Measurements from ENCODE around the gene KCNV2.
"Not testable (repeated sequence)": the region's sequence is repeated elsewhere in the genome, so short reads cannot be mapped to it uniquely, and the experiment has no call there.

Gene KCNV2

DNA sequence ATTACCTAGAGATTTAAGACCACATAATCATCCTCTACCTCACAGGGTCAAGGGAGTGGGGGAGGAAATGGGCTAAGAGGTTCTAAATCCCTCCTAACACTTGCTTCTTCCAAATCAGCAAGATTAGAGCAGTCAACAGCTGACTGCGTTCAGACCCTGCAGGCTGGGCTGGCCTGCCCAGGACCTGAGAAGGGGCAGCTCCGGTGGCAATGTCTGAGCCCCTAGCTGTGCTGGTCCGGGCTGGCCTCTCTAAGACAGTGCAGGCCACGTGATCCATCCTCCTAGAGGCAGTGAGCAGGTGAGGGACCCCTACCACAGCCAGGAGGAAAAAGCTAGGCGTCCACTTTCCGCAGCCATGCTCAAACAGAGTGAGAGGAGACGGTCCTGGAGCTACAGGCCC, at the start of gene KCNV2:
Gene KCNV2 (plus strand): TSS at position 126 of the 400 bp plus-strand sequence. CDS start 230 bp downstream, at position 356.
- no peak for DNase-seq

GRCh38 chr9:2673161-2673560, 44.1 kb upstream of the KCNV2 start:
- no peak for DNase-seq

- DNase-seq: no peak
Measured at GRCh38 chr9:2674141-2674824, 43.0 kb upstream of the KCNV2 start.

- DNase-seq: no peak
Measured at GRCh38 chr9:2675834-2676233, 41.5 kb upstream of the KCNV2 start.

GRCh38 chr9:2676466-2676865, 40.8 kb upstream of the KCNV2 start:
- DNase-seq: peak; percentile 28

GRCh38 chr9:2677915-2678889, 39.1 kb upstream of the KCNV2 start:
- DNase-seq: peak; percentile 73

GRCh38 chr9:2679011-2679410, 38.3 kb upstream of the KCNV2 start:
- DNase-seq: no peak

DNA sequence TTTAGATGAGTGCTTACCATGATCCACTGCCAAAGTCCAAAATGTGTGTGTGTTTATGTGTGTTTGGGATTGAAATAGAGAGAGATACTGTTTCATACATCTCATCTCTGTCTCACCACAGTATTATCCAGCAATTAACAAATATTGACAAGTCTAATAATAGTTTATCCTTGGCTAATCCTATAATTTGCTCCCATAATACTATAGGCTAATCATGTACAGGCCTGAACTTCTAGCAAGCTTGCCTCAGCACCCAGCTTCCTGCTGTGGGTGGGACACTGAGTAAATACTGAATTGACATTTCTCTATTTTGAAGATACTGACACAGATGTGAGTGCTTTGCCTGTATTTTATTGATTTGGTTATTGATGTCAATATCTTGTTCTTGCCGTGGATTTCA, 35.3 kb upstream of the KCNV2 start:
- DNase-seq: no peak

DNA sequence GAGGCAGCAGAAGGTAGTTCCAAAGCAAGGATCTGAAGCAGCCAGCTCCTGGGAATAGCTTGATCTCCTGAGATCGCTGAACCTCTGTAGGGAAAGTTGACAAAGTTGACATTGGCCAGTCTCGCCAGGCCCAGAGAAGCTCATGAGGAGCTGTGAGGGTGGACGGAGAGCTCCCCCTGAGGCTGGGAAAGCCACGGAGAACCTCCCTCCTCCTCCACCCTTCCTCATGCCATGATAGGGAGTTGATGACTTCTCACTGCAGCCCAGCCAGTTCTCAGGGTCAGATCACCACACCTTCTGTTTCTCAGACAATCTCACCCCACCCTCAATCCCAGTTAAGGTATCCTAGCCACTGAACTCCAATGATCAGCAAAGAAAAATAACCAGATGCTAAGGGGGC, 30.4 kb upstream of the KCNV2 start:
- DNase-seq: no peak

- no peak for DNase-seq
Measured at GRCh38 chr9:2688636-2689035, 28.7 kb upstream of the KCNV2 start.

DNA sequence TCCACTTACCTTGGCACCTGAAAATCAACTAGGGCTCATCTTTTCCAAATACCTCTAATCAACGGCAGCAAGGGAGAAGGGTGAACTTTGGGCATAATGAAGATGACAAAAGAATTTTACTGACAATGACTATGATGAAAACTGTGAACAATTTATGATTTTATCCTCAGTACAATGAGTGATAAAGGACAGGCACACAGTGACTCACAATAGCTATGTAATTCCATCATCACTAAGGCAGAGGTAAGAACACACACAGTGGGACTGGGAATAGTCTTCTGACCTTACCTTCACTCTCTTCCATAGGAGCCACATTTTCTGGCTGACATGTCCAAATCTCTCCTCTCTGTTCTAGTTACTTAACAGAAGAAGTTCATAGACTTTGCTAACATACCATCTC, 26.1 kb upstream of the KCNV2 start:
- no peak for DNase-seq

DNA sequence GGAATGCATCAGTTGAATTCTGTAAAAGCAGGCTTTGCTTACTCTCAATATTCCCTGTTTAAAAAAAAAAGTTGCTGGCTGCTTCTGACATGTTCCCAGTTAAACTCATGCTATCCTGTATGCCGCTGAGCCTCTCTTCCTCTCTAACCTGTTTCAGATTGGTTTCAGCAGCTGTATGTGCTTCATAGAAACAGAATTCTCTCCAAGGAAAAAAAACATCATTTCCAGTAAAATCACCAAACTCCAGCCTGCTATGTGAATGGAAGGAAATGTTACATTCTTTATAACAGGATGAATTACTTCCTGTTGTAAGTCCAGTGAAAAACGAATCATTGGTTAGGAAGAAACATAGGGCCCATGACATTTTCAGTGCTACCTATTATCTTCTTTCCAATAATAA, 25.7 kb upstream of the KCNV2 start:
- no peak for DNase-seq

GRCh38 chr9:2693056-2693455, 24.3 kb upstream of the KCNV2 start:
- DNase-seq: no peak

DNA sequence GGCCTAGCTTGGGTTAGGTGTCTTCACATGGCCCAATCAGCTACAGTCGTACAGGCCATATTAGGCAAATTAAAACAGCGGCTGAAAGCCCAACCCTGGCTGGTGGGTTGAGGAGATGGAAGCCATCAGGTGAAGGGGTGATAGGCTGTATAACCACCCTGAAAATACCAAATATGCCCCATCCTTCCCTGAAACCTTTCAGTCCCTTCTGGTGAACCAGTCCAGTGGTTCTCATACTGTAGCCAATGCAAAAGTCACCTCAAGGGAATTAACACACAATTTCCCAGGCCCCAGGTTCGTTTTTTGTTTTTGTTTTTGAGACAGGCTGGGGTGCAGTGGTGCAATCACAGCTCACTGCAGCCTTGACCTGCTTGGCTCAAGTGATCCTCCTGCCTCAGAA, 19.8 kb upstream of the KCNV2 start:
- no peak for DNase-seq

DNA sequence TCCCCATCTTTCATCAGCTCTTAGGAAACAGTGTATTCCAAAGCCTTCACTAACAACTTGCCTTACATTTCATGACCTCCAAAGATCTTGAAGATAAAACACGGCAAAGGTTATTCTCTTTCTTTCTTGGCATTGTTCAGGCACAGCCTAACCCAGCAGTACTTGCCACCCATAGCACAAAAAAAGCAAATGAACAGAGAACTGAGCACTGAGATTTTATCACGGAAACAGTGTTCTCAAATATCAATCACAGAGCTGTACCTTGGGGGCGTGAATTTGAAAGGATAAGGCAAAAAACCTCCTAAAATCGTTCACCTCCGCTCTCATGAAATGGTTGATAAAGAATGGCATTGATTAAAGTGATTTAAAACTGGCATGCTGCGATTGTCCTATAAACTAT, 16.9 kb upstream of the KCNV2 start:
- DNase-seq: no peak

GRCh38 chr9:2700909-2701550, 16.3 kb upstream of the KCNV2 start:
- DNase-seq: no peak

- no peak for DNase-seq
Measured at GRCh38 chr9:2704504-2704903, 12.8 kb upstream of the KCNV2 start.

GRCh38 chr9:2707256-2707655, 10.1 kb upstream of the KCNV2 start:
- not testable (repeated sequence) for DNase-seq

DNA sequence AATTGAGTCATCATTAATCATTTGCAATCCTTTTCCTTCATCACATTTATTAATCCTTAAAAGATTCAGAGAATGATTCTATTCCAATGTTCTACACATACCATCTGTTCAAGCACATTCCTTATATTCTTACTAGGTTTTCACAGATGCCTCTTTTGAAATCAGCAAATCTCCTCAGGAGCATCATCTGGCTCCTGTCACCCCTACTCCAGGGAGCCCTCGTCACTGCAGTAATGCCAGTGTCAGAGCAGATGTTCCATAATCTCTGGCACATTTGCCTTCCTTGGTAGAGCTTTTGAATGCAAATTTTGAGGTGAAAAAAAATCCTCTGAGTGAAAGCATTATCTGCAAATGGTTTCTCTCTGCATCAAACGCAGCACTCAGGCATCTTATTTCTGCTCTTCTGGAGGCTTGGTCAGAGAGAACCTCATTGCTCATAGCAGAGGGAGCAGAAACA, 7.6 kb upstream of the KCNV2 start:
- DNase-seq: no peak

GRCh38 chr9:2711716-2712115, 5.6 kb upstream of the KCNV2 start:
- no peak for DNase-seq

- no peak for DNase-seq
Measured at GRCh38 chr9:2718001-2718697, 839 bp downstream of the KCNV2 start.

DNA sequence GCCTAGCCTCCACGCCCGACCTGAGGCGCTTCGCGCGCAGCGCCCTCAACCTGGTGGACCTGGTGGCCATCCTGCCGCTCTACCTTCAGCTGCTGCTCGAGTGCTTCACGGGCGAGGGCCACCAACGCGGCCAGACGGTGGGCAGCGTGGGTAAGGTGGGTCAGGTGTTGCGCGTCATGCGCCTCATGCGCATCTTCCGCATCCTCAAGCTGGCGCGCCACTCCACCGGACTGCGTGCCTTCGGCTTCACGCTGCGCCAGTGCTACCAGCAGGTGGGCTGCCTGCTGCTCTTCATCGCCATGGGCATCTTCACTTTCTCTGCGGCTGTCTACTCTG, 1.4 kb downstream of the KCNV2 start:
- DNase-seq: no peak

- DNase-seq: no peak
Measured at GRCh38 chr9:2720179-2720654, 2.9 kb downstream of the KCNV2 start.

Data from DMS153 (cell line).